Activated CD8-positive, alpha-beta memory T cell treated with anti-CD3 and anti-CD28 coated beads, Interleukin-2, amount 50 U/mL, for 24 hours (primary cell): ENCODE data around the gene SLCO1A2.
"Not testable (repeated sequence)": the region's sequence is repeated elsewhere in the genome, so short reads cannot be mapped to it uniquely, and the experiment has no call there.

Experiments used
- DNase-seq: peaks from one replicate; pipeline ENCODE4 v3.0.0-alpha.2; 2020; ENCODE audit errors: extremely low read depth

Gene SLCO1A2, protein sequence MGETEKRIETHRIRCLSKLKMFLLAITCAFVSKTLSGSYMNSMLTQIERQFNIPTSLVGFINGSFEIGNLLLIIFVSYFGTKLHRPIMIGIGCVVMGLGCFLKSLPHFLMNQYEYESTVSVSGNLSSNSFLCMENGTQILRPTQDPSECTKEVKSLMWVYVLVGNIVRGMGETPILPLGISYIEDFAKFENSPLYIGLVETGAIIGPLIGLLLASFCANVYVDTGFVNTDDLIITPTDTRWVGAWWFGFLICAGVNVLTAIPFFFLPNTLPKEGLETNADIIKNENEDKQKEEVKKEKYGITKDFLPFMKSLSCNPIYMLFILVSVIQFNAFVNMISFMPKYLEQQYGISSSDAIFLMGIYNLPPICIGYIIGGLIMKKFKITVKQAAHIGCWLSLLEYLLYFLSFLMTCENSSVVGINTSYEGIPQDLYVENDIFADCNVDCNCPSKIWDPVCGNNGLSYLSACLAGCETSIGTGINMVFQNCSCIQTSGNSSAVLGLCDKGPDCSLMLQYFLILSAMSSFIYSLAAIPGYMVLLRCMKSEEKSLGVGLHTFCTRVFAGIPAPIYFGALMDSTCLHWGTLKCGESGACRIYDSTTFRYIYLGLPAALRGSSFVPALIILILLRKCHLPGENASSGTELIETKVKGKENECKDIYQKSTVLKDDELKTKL

DNA sequence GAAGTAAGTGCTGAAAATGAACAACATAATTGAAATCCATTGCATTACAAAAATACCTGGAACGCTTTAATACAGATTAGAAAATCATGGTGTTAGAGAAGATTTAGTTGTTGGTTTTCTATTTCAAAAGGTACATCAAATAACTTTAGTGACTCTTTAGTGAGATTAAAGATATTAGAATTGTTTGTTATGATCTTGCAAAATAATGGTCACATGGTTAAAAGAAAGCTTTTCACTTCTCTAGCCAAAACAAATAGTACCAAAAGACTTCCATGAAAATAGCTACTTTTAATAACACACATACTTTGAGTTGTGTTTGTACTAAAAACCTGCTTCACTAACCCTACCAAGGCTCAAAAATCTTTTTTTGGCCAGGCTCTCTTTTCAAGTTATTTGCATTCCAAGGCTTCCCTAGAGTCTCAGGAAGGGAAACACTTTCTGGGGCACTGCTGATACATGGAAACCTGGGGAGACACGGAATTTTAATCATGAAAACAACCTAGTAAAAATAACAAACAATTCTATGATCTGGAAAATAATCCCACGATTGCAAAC lies at the start of gene SLCO1A2:
Gene SLCO1A2 (minus strand): TSS at position 147 of the 555 bp plus-strand sequence. CDS start 270 bp downstream, outside the sequence.
- no peak for DNase-seq

DNA sequence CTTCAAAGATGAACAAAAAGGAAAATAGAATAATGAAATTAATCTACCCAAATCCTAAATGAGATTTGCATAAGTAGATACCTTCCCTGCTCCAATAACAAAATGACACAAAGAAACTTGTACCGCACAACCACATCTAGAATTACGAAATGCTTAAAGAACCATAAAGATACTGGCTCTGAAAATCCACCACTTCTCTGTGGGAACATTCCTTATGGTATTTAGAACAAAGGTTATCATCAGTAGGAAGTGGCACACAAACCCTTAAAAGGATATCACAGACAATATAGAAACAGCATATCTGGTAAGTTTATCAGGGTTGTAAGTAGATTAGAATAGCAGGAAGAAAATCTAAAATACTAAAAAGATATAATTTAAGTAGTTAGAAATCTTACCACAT lies 49.5 kb upstream of the SLCO1A2 start:
- DNase-seq: no peak

DNA sequence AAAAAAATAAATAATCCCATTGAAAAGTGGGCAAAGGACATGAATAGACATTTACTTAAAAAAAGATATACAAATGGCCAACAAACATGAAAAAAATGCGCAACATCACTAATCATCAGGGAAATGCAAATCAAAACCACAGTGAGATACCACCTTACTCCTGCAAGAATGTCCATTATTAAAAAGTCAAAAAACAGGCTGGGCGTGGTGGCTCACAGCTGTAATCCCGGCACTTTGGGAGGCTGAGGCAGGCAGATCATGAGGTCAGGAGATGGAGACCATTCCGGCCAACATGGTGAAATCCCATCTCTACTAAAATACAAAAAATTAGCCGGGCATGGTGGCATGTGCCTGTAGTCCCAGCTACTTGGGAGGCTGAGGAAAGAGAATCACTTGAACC lies 46.6 kb upstream of the SLCO1A2 start:
- not testable (repeated sequence) for DNase-seq

DNA sequence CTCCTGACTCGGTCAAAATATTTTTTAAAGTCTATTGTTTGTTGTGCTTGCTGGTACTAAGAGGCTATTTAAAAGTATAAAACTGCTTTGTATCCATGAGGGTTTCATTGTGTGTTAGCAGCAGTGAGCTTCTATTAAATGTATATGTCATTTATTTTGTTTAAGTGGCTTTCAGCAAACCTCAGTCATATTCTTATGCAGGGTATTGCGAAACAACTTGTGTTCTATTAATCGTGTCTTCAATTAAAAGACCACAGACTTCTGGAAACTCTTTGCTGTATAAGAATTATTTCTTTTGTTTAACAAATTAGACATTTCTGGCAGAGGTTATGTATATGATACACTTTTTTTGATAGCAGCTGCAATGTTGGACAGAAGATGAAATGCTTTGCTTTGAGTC lies 44.5 kb upstream of the SLCO1A2 start:
- DNase-seq: no peak

DNA sequence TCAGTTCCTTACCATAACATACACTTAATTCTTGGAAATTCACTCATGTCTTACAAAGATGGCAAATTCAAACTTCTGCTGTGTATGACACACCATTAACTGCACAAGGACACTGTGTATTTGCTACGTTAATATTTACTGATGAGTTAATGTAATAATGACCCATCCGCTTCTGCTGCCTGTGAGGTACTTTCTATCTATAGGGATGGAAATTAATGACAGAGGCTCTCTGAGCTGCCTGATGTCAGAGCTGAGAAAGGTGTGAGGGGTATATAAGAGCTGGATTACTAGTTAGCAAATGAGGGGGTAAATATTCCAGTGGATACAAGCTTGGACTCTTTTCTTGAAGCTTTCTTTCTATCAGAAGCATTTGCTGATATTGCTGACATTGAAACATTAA lies 37.9 kb upstream of the SLCO1A2 start, which contains the start of gene IAPP:
Gene IAPP (plus strand): TSS at position 301 of the 400 bp plus-strand sequence. CDS start 450 bp downstream, outside the sequence.
- no peak for DNase-seq

DNA sequence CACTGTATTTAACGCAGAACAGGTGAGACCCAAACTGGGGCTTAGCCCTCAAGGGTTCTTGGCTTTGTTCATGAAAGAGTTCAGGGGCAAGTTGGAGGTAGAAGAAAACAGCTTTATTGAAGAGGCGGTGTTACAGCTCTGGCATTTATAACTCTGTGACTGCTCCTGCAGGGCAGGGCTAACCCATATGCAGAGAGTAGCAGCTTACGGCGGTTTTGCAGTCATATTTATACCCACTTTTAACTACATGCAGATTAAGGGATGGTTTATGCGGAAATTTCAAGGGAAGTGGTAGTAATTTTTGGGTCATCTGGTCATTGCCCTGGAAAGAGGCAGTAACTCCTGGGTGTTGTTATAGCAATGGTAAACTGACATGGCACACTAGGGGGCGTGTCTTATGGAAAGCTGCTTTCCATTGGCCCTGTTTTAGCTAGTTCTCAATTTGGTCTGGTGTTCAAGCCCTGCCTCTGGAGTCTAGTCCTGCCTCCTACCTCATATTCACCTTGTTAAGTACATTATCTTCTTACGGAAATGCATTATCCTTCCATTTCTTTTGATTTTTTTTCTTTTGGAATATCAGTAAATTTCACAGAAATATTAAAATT lies 36.2 kb upstream of the SLCO1A2 start:
- DNase-seq: no peak

DNA sequence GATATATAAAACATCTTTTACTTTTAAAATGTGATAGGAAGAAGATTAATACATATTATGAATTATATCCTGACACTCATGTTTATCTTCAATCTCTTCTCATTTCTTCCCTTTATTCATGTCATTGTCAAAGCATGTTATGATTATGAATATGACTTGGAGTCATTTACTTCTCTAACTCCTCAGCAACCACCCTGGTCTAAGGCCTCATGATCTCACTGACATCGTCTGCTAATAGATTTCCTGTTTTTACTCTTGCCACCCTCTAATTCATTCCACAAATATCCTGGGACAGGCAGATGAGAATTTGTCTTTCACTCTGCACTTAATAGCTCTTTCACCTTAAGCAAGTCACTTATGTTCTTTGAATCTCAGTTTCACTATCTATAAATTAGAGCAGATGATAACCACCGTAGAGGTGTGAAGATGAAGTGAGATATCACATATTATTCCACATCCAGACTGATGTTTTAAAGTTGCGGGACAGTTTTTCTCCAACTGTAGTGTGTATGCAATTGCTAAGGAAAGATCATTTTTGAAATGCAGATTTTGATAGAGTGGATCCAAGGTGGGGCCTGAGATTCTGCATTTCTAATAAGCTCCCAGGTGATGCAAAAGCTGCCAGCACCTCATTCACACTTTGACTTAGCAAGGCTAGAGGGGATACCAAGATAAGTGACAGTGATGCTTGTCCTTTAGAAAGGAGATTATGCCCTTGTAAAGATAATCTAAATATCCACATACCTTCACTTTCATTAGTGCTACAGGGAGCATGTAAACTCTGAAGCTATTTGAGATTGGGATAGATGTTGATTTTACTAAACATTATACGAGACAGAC lies 34.6 kb upstream of the SLCO1A2 start:
- no peak for DNase-seq

DNA sequence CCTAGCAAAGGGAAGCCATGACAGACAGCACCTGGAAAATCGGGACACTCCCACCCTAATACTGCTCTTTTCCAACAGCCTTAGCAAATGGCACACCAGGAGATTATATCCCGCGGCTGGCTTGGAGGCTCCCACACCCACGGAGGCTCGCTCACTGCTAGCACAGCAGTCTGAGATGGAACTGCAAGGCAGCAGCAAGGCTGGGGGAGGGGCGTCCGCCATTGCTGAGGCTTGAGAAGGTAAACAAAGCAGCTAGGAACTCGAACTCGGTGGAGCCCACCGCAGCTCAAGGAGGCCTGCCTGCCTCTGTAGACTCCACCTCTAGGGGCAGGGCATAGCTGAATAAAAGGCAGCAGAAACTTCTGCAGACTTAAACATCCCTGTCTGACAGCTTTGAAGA lies 25.9 kb upstream of the SLCO1A2 start:
- DNase-seq: not testable (repeated sequence)

DNA sequence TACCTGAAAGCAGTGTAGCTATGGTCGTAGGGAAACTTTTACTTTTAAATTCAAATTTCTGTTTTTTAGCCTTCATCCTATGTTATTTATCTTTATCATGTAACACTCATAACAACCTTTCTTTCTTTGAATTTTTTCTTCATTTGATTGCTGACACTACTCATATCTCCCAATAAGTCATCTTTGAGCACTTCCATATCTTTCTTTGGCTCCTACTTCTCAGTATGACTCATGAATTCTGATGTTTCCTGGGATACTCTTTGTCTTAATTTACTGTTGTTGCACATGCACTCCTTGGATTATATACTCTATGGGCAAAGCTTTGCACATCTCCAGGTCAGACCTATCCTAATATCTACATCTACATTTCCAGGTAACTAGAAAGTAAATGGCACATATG lies 19.9 kb upstream of the SLCO1A2 start:
- DNase-seq: no peak

DNA sequence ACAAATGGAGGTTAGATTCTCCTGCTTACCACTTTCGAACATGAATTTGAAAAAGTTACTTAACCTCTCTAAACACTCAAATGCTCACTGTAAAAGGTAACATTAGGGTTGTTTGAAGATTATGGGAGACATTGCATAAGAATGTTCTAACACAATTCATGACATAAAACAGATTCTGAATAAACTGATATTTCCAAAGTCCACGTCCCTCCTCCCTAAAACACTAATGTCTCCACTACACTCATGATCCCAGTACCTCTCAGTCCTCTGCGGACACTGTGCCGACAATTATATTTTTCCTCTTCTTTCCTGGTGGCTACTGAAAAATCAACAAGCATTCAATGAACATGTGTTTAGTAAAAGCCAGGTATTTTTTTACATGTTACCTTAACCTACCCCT lies 19.2 kb upstream of the SLCO1A2 start:
- DNase-seq: no peak

DNA sequence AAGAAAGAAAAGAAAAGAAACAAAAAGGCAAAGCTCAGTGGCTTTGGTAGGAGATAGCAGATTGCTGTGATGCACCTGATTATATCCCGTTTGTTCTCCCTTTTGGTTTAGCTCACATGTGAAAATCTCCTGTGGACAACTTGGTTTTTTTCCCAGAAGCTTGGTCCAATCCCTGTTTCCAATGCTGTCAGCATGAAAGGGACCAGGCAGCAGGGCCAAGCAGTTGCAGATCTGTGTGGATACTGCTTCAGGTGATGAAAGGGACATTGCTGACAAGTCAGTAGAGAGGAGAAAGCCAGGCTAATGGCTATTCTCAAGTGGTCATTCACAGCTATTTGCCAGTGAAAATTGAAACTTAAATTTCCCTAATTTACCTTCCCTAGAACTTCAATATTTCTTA lies 18.8 kb upstream of the SLCO1A2 start:
- no peak for DNase-seq

DNA sequence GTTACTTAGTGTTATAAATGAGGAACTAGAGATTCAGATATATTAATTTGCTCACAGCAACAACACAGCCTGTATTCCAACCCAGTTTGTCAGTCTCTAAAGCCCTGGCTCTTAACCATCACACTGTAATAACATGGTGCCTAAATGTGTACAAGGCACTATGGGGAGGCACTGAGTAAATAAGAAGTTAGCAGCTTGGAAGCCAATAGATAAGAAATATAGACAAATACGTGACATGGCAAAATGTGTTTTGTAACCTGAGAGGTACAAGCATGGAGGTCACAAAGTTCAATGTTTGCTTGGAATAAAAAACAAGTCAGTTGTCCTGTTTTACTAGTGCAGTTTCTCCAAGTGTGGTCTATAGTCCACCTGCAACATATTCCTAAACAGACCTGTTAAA lies 16.3 kb upstream of the SLCO1A2 start:
- DNase-seq: no peak

DNA sequence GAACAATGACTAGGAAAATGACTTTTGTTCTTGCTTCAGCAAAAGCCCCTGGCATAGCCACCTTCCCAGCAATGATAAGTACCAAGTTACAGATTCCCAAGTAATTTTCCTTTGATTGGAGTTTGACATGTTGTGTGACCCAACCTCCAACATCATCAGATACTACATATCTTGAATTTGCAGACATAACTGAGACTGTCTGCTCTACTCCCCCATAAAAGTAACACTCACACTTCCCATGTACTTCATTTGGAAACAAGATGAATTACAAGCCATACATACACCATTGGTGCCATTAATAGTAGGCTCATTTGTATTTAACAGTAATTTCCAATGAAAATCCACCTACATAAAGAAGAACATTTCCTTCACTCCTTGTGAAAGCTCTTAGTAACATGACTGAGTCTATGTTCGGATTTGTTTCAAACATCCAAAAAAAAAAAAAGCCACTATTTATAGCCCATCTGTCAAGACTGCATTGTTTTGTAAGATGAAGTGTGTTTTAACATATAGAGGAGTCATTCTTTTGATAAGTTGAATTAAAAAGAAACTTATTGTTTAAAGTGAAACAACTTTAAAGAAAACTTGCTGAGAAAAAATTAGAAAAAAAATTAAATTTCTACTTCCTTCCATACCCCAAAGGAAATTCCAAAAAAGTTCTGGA lies 12.0 kb upstream of the SLCO1A2 start:
- DNase-seq: no peak

DNA sequence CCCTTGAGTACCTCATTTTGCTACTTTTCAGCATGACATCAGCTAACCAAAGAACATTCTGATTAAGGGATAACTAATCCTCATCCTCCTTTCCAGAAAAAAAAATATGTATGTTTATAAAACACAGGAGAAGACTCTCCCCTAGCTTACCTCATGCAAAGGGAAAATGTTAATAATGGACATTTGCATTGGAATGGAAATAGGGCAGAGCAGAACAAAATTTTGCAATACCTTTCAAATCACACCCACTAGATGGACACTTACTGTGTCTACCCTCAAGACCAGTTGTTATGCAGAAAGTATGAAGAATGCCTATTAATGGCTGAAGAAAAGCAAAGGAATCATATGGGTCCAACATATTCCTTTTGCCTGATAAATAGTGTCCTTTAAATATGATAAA lies 8.9 kb upstream of the SLCO1A2 start:
- no peak for DNase-seq

DNA sequence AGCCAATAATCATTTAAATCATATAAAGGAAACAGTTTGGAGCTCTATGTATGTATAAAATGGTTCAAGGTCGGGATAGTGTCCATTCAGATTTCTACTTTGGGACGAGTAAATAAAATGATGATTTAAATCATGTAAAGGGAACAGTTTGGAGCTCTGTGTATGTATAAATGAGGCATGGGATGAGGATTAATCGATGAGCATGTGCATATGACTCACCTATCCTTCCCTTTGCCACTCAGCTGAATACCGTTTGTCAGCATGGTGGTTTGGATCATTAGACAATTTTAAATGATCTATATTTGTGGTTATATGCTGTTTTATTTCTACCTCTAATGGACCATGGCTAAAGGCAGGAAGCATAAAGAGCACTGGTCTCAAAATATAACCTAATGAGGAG lies 7.1 kb upstream of the SLCO1A2 start:
- DNase-seq: no peak

DNA sequence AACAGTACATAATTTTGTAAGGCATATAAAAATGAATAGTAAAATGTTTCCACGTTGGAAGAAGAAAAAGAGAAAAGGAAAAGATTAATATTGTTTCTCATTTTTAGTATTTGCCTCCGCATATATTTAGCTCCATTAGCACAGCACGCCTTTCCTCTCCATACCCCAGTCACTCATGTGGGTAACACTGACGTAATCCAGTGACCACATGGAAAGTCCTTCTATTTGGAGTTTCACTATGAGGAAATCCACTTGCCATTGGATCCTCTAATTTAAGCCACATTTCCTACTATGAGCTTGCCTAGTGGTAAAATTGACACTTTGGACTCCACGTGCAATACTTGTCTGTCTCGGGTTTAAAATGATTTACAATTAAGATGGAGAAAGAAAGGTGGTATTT lies 5.7 kb upstream of the SLCO1A2 start:
- no peak for DNase-seq

DNA sequence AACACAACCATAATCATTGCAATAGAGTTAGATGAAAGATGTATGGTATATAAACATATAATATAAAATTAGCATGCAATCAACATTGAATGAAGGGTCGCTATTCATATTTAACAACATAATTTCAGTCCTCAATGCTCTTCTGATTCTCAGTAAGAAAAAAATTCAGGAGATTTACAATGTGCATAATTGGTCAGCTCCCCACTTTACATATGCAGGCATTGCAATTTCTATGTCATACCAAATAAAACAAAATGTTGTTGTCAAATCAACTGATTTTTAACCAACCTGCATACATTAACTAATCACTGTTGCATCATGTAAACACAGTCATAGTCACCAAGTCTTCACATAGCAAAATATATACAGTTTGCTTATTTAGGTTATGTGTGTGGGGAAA lies 5.2 kb upstream of the SLCO1A2 start:
- DNase-seq: no peak

DNA sequence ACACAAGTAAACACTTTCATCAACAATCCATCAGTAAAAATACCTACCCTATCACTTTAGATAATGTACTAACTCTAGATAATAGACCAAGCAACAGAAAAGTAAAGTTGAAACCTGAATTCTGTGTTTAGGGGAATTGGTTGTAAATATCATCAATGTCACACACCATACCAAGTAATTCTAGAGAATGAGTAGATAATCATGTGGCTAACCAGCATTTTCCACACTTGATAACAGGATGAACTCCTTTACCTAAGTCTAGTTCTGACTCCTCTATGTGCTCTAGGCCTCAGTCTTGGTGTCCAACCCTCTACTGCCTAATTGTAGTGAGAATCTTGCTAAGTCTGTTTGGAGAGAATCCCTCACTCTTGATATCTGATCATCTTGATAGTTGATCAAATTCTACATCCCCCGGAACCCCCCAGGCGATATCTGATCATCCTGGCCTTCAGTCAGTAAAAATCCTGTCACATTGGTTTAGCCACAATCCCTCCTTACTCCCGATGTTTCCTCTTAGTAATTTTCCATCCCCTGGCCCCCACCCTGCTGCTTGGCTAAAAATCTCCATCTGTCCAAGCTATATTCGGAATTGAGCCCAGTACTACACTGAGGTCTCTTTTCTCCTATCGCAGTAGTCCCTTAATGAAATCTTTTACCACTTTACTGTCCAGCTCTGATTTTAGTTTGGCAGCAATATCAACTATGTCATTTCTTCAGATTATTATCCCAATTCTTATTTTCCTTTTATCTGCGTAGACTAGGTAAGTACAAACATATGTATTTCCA lies 3.4 kb upstream of the SLCO1A2 start:
- no peak for DNase-seq

DNA sequence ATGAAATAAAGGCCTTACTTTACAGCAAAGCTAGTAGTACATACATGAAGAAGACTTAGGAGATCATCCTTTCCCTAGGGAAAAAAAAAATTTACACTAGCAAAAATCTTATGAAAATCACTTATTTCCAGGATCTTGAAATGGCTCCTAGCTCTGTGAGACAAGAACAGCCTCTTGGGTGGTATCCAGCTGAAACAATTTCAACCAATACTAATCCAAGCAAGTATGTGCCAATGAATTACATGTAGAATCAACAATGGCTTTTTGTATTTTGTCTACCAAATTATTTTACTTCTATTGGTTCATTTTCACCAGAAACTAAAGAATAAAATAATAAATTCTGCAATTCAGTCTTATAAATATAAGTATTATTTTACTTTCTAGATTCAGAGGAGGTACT lies 2.7 kb upstream of the SLCO1A2 start:
- no peak for DNase-seq

DNA sequence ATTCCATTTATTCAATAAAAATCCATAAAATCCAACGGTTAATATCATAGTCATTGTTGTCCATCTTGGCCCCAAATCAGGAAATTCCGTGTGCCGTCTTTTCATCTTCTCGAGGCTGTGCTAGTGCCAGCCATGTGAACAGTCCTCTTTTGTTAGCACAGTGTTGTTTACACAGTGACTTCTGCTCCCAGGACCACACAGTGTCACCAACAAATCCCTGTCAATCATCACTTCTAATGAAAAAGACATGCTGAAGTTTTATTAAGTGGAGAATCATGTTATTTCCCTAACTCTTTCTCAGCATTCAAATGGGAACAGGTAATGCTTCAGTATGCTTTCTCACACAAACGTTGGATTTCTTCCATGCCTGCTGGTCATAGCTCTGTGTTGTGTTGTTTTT lies 1.9 kb upstream of the SLCO1A2 start:
- no peak for DNase-seq
